ENCODE data around the gene TIMM17A.
"Not testable (repeated sequence)": the region's sequence is repeated elsewhere in the genome, so short reads cannot be mapped to it uniquely, and the experiment has no call there.

Gene TIMM17A

GRCh38 chr1:202016022-202016810 is 60.9 kb downstream of the TIMM17A start:
- no peak for FAIRE-seq

- FAIRE-seq: no peak
Measured at GRCh38 chr1:202016811-202017748, 61.8 kb downstream of the TIMM17A start.

- no peak for FAIRE-seq
Measured at GRCh38 chr1:202017749-202018467, 62.6 kb downstream of the TIMM17A start.

- no peak for FAIRE-seq
Measured at GRCh38 chr1:202018468-202019234, 63.3 kb downstream of the TIMM17A start.

- FAIRE-seq: not testable (repeated sequence)
Measured at GRCh38 chr1:202019235-202019558, 63.9 kb downstream of the TIMM17A start.

All from colon (tissue), 2 donors.